Measurements from ENCODE around the gene DNAJC28. TPM values are rescaled to one million over a fixed set of nuclear protein-coding genes. Genes with fewer than 3 reads are reported as not detected.

Gene DNAJC28
- total and polyA plus RNA-seq, 2 experiments from 2014 or later: 5.0 to 6.6 TPM

DNA sequence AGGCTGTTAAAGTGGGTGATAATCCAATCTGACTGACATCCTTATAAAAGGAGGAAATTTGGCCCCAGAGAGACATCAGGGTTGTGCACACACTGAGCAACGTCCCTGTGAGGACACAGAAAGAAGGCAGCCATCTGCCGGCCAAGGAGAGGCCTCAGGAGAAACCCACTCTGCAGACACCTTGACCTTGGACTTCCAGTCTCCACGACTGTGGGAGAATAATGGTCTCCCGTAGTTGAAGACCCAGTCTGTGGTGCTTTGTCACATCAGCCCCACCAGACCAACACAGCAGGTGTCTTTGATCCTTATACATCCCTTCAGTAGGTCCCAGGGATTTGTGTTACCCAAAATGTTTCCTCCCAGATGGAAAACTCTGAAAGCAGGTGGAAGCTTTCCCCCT, 4.2 kb upstream of the DNAJC28 start:
- Histone ChIP-seq H3K4me2 (no peak overlapping the region), H3K4me1 (ENCODE audit: insufficient read depth) (peaks cover 3% of the 10 kb centered on the region), H2AFZ (peak overlapping the region; percentile 86), H3K27ac (ENCODE audit: low read depth) (no peak overlapping the region), H4K20me1 (replicated peaks; ENCODE audit: insufficient read depth) (no peaks in the 10 kb centered on the region), H3K27me3 (ENCODE audit: insufficient read depth) (no peaks in the 10 kb centered on the region), H3K36me3 (ENCODE audit: insufficient read depth) (no peaks in the 10 kb centered on the region), H3K79me2 (replicated peaks; ENCODE audit: insufficient read depth) (peaks cover 2% of the 10 kb centered on the region; the same call in 1 of the 2 replicates), H3K9me2 (ENCODE audit: insufficient read depth) (no peaks in the 10 kb centered on the region), H3F3A (replicated peaks; ENCODE audit: low read depth) (peaks cover 8% of the 10 kb centered on the region; the same call in 1 of the 2 replicates), H3K4me3 (no peak overlapping the region)
- Mint-ChIP-seq H3K27me3 (ENCODE audit: insufficient read depth, low read depth, poor library complexity) (peaks cover 14% of the 10 kb centered on the region), H3K36me3 (ENCODE audit: low read depth) (no peaks in the 10 kb centered on the region), H3K9me3 (no peaks in the 10 kb centered on the region), H3K4me3 (no peak overlapping the region), H3K4me1 (peaks cover 17% of the 10 kb centered on the region), H3K27ac (no peak overlapping the region)
- ATAC-seq: no peak
- no peak for DNase-seq (ENCODE audit: low spot score)
- TF ChIP-seq ZNF114 (CRISPR knock-in tag; IDR thresholded peaks at IDR 0.05) (no peak), ZNF331 (CRISPR knock-in tag; IDR thresholded peaks at IDR 0.05; ENCODE audit: low read depth) (no peak), EZH2phosphoT487 (IDR thresholded peaks at IDR 0.05; ENCODE audit: unreplicated experiment) (no peak), JUNB (IDR thresholded peaks at IDR 0.05; ENCODE audit: unreplicated experiment) (no peak), NANOG (IDR thresholded peaks at IDR 0.05; ENCODE audit: borderline replicate concordance) (no peak)
- TF ChIP-seq, protein P1, sequence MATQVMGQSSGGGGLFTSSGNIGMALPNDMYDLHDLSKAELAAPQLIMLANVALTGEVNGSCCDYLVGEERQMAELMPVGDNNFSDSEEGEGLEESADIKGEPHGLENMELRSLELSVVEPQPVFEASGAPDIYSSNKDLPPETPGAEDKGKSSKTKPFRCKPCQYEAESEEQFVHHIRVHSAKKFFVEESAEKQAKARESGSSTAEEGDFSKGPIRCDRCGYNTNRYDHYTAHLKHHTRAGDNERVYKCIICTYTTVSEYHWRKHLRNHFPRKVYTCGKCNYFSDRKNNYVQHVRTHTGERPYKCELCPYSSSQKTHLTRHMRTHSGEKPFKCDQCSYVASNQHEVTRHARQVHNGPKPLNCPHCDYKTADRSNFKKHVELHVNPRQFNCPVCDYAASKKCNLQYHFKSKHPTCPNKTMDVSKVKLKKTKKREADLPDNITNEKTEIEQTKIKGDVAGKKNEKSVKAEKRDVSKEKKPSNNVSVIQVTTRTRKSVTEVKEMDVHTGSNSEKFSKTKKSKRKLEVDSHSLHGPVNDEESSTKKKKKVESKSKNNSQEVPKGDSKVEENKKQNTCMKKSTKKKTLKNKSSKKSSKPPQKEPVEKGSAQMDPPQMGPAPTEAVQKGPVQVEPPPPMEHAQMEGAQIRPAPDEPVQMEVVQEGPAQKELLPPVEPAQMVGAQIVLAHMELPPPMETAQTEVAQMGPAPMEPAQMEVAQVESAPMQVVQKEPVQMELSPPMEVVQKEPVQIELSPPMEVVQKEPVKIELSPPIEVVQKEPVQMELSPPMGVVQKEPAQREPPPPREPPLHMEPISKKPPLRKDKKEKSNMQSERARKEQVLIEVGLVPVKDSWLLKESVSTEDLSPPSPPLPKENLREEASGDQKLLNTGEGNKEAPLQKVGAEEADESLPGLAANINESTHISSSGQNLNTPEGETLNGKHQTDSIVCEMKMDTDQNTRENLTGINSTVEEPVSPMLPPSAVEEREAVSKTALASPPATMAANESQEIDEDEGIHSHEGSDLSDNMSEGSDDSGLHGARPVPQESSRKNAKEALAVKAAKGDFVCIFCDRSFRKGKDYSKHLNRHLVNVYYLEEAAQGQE (IDR thresholded peaks at IDR 0.05; ENCODE audit: unreplicated experiment): no peak
- TF ChIP-seq, protein P2, sequence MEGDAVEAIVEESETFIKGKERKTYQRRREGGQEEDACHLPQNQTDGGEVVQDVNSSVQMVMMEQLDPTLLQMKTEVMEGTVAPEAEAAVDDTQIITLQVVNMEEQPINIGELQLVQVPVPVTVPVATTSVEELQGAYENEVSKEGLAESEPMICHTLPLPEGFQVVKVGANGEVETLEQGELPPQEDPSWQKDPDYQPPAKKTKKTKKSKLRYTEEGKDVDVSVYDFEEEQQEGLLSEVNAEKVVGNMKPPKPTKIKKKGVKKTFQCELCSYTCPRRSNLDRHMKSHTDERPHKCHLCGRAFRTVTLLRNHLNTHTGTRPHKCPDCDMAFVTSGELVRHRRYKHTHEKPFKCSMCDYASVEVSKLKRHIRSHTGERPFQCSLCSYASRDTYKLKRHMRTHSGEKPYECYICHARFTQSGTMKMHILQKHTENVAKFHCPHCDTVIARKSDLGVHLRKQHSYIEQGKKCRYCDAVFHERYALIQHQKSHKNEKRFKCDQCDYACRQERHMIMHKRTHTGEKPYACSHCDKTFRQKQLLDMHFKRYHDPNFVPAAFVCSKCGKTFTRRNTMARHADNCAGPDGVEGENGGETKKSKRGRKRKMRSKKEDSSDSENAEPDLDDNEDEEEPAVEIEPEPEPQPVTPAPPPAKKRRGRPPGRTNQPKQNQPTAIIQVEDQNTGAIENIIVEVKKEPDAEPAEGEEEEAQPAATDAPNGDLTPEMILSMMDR (conservative IDR thresholded peaks at IDR 0.05; ENCODE audit: low read depth in 2 of 2): no peak

DNA sequence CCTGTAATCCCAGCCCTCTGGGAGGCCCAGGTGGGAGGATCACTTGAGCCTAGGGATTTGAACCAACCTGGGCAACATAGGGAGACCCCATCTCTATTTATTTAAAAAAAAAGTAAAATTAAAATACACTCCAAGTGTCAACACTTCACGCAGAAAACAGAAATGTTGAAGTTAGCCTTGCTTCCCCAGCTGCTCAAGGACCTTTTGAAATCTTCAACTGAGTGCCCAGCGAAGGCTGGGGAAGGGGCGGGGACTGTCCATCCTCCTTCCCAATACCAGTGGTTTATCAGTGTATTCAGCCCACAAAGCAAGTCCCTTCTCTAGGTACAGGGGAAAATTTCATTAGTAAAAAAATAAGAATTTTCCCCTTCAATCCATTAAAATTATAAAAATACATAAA, 2.2 kb upstream of the DNAJC28 start:
- H3K9me2 ChIP-seq (ENCODE audit: insufficient read depth): no peaks in the 10 kb centered on the region
- H3F3A ChIP-seq (replicated peaks; ENCODE audit: low read depth): peaks cover 8% of the 10 kb centered on the region; the same call in 1 of the 2 replicates
- DNase-seq (ENCODE audit: low spot score) (no peak), ATAC-seq (no peak)
- peaks cover 5% of the 10 kb centered on the region; the same call in 1 of the 2 replicates for H3K79me2 ChIP-seq (replicated peaks; ENCODE audit: insufficient read depth)
- 0 out of 3 replicates have a peak, but pooled peaks cover 4% of the 10 kb centered on the region for H3K36me3 Mint-ChIP-seq (ENCODE audit: low read depth)
- no peak overlapping the region for H3K4me3 Mint-ChIP-seq
- no peak overlapping the region for H3K4me2 ChIP-seq
- H3K27me3 Mint-ChIP-seq (ENCODE audit: insufficient read depth, low read depth, poor library complexity): peaks cover 11% of the 10 kb centered on the region
- H3K4me3 ChIP-seq: no peak overlapping the region
- H4K20me1 ChIP-seq (replicated peaks; ENCODE audit: insufficient read depth): no peaks in the 10 kb centered on the region
- H3K9me3 Mint-ChIP-seq: no peaks in the 10 kb centered on the region
- H3K4me1 ChIP-seq (ENCODE audit: insufficient read depth): peaks cover 5% of the 10 kb centered on the region
- no peak overlapping the region for H3K27ac ChIP-seq (ENCODE audit: low read depth)
- H3K36me3 ChIP-seq (ENCODE audit: insufficient read depth): no peaks in the 10 kb centered on the region
- H3K27me3 ChIP-seq (ENCODE audit: insufficient read depth): no peaks in the 10 kb centered on the region
- H2AFZ ChIP-seq: no peak overlapping the region
- no peak overlapping the region for H3K27ac Mint-ChIP-seq
- peaks cover 17% of the 10 kb centered on the region for H3K4me1 Mint-ChIP-seq
- TF ChIP-seq, protein P3, sequence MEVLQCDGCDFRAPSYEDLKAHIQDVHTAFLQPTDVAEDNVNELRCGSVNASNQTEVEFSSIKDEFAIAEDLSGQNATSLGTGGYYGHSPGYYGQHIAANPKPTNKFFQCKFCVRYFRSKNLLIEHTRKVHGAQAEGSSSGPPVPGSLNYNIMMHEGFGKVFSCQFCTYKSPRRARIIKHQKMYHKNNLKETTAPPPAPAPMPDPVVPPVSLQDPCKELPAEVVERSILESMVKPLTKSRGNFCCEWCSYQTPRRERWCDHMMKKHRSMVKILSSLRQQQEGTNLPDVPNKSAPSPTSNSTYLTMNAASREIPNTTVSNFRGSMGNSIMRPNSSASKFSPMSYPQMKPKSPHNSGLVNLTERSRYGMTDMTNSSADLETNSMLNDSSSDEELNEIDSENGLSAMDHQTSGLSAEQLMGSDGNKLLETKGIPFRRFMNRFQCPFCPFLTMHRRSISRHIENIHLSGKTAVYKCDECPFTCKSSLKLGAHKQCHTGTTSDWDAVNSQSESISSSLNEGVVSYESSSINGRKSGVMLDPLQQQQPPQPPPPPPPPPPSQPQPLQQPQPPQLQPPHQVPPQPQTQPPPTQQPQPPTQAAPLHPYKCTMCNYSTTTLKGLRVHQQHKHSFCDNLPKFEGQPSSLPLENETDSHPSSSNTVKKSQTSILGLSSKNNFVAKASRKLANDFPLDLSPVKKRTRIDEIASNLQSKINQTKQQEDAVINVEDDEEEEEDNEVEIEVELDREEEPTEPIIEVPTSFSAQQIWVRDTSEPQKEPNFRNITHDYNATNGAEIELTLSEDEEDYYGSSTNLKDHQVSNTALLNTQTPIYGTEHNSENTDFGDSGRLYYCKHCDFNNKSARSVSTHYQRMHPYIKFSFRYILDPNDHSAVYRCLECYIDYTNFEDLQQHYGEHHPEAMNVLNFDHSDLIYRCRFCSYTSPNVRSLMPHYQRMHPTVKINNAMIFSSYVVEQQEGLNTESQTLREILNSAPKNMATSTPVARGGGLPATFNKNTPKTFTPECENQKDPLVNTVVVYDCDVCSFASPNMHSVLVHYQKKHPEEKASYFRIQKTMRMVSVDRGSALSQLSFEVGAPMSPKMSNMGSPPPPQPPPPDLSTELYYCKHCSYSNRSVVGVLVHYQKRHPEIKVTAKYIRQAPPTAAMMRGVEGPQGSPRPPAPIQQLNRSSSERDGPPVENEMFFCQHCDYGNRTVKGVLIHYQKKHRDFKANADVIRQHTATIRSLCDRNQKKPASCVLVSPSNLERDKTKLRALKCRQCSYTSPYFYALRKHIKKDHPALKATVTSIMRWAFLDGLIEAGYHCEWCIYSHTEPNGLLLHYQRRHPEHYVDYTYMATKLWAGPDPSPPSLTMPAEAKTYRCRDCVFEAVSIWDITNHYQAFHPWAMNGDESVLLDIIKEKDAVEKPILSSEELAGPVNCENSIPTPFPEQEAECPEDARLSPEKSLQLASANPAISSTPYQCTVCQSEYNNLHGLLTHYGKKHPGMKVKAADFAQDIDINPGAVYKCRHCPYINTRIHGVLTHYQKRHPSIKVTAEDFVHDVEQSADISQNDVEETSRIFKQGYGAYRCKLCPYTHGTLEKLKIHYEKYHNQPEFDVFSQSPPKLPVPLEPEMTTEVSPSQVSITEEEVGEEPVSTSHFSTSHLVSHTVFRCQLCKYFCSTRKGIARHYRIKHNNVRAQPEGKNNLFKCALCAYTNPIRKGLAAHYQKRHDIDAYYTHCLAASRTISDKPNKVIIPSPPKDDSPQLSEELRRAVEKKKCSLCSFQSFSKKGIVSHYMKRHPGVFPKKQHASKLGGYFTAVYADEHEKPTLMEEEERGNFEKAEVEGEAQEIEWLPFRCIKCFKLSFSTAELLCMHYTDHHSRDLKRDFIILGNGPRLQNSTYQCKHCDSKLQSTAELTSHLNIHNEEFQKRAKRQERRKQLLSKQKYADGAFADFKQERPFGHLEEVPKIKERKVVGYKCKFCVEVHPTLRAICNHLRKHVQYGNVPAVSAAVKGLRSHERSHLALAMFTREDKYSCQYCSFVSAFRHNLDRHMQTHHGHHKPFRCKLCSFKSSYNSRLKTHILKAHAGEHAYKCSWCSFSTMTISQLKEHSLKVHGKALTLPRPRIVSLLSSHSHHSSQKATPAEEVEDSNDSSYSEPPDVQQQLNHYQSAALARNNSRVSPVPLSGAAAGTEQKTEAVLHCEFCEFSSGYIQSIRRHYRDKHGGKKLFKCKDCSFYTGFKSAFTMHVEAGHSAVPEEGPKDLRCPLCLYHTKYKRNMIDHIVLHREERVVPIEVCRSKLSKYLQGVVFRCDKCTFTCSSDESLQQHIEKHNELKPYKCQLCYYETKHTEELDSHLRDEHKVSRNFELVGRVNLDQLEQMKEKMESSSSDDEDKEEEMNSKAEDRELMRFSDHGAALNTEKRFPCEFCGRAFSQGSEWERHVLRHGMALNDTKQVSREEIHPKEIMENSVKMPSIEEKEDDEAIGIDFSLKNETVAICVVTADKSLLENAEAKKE (CRISPR knock-in tag; IDR thresholded peaks at IDR 0.05): no peak
